22Rv1 (cell line): ENCODE measurements around the gene EVL.

ENCODE experiments used
- CTCF ChIP-seq: fragments of 450-650 bp; IDR thresholded peaks from 2 replicates; pipeline ENCODE4 v1.5.1; 2017; ENCODE audit warnings: mild to moderate bottlenecking
- ZFX ChIP-seq: fragments of 450-650 bp; IDR thresholded peaks from 2 replicates; pipeline ENCODE4 v1.6.1; 2017; ENCODE audit warnings: antibody characterized with exemption, borderline replicate concordance

- TF ChIP-seq CTCF: no peak
- no peak for TF ChIP-seq ZFX
Measured at GRCh38 chr14:100116134-100116533, 50.9 kb downstream of the EVL start.
